Activated CD8-positive, alpha-beta T cell treated with anti-CD3 and anti-CD28 coated beads for 36 hours (primary cell): ENCODE measurements around the gene MOB3A. TPM values are rescaled to one million over a fixed set of nuclear protein-coding genes. Genes with fewer than 3 reads are reported as not detected.

Experiments
- ATAC-seq: fragments of 200-7000 bp; cut with Tn5 transposase; one replicate; pipeline ENCODE4 v1.10.0; 2021; ENCODE audit warnings: mild to moderate bottlenecking, moderate library complexity
- CTCF ChIA-PET: fragments of 350-600 bp; sonication (Branson Sonifier 250); formaldehyde crosslinking; loops from one replicate; lab custom pipeline; 2021; ENCODE audit warnings: antibody characterized with exemption; lab: Charles Lee
- POLR2A ChIA-PET: fragments of 350-600 bp; sonication (Branson Sonifier 250); formaldehyde crosslinking; loops from one replicate; lab custom pipeline; 2021; ENCODE audit warnings: antibody characterized with exemption; lab: Charles Lee
- DNase-seq: peaks from one replicate; pipeline ENCODE4 v3.0.0-alpha.2; 2020
- H3K27ac Mint-ChIP-seq: one replicate; pipeline ENCODE4 v1.8.0; 2021; ENCODE audit warnings: mild to moderate bottlenecking, mixed read lengths
- H3K27me3 Mint-ChIP-seq: one replicate; pipeline ENCODE4 v1.8.0; 2021; ENCODE audit warnings: mixed read lengths
- H3K36me3 Mint-ChIP-seq: one replicate; pipeline ENCODE4 v1.8.0; 2021; ENCODE audit warnings: low read depth, mixed read lengths
- H3K4me1 Mint-ChIP-seq: one replicate; pipeline ENCODE4 v1.8.0; 2021; ENCODE audit warnings: low read depth, mixed read lengths
- H3K4me3 Mint-ChIP-seq: one replicate; pipeline ENCODE4 v1.8.0; 2021; ENCODE audit warnings: mild to moderate bottlenecking, moderate library complexity, mixed read lengths
- H3K9me3 Mint-ChIP-seq: one replicate; pipeline ENCODE4 v1.8.0; 2021; ENCODE audit warnings: mixed read lengths
- CTCF ChIP-seq: fragments of 200-600 bp; IDR thresholded peaks from one replicate; pipeline ENCODE4 v1.8.0; 2022; ENCODE audit warnings: antibody characterized with exemption, mild to moderate bottlenecking
- intact Hi-C: fragments of 100-400 bp; cut with micrococcal nuclease; formaldehyde crosslinking; loops from one replicate; pipeline ENCODE4 v1.10.0; 2022
- total RNA-seq, 2 experiments: library from RNA; stranded (reverse); gene quantifications; one replicate each; pipeline ENCODE4 v1.2.3, GENCODE V29; 2021

Gene MOB3A
- total RNA-seq, 2 experiments from 2014 or later = 175 to 185 TPM

- peaks cover 44% of the 10 kb centered on the region for H3K36me3 Mint-ChIP-seq
- DNase-seq (no peak), ATAC-seq (no peak)
- no peak overlapping the region for H3K27ac Mint-ChIP-seq
- H3K4me3 Mint-ChIP-seq = no peak overlapping the region
- intact Hi-C loops = no loop called here
- H3K27me3 Mint-ChIP-seq = no peaks in the 10 kb centered on the region
- no peak for TF ChIP-seq CTCF
- no peaks in the 10 kb centered on the region for H3K9me3 Mint-ChIP-seq
- ChIA-PET POLR2A (interaction anchor here (1.7 kb wide), 1 partner anchor 82 kb away, joined by 4 read pairs; no protein-coding TSS in a partner anchor), CTCF (no interaction called here)
- H3K4me1 Mint-ChIP-seq = peaks cover 12% of the 10 kb centered on the region
Observed at GRCh38 chr19:2110822-2111221, 14.7 kb upstream of the MOB3A start.

GRCh38 chr19:2109046-2109864, 13.1 kb upstream of the MOB3A start:
- DNase-seq (no peak), ATAC-seq (no peak)
- no peaks in the 10 kb centered on the region for H3K27me3 Mint-ChIP-seq
- no peak overlapping the region for H3K4me3 Mint-ChIP-seq
- POLR2A ChIA-PET = interaction anchor here (1.7 kb wide), 1 partner anchor 81 kb away, joined by 4 read pairs; no protein-coding TSS in a partner anchor
- peaks cover 8% of the 10 kb centered on the region for H3K9me3 Mint-ChIP-seq
- CTCF ChIA-PET = no interaction called here
- H3K27ac Mint-ChIP-seq = no peak overlapping the region
- peaks cover 49% of the 10 kb centered on the region for H3K36me3 Mint-ChIP-seq
- TF ChIP-seq CTCF = no peak
- intact Hi-C loops = no loop called here
- peaks cover 12% of the 10 kb centered on the region for H3K4me1 Mint-ChIP-seq

- Mint-ChIP-seq H3K36me3 (peaks cover 53% of the 10 kb centered on the region), H3K4me1 (peaks cover 7% of the 10 kb centered on the region), H3K9me3 (peaks cover 8% of the 10 kb centered on the region), H3K4me3 (no peak overlapping the region), H3K27me3 (no peaks in the 10 kb centered on the region), H3K27ac (no peak overlapping the region)
- ChIA-PET POLR2A (no interaction called here), CTCF (no interaction called here)
- no peak for DNase-seq
- TF ChIP-seq CTCF = no peak
- no peak for ATAC-seq
- intact Hi-C loops = no loop called here
Observed at GRCh38 chr19:2108251-2109016, 12.3 kb upstream of the MOB3A start.

- Mint-ChIP-seq H3K4me1 (peaks cover 4% of the 10 kb centered on the region), H3K27me3 (no peaks in the 10 kb centered on the region), H3K9me3 (peaks cover 8% of the 10 kb centered on the region), H3K27ac (no peak overlapping the region), H3K4me3 (no peak overlapping the region), H3K36me3 (peaks cover 49% of the 10 kb centered on the region)
- ChIA-PET CTCF (no interaction called here), POLR2A (no interaction called here)
- intact Hi-C loops = no loop called here
- TF ChIP-seq CTCF = no peak
- no peak for ATAC-seq
- no peak for DNase-seq
Observed at GRCh38 chr19:2103045-2103707, 7.0 kb upstream of the MOB3A start.
